Measurements from ENCODE around the gene PLXNB1.

The PLXNB1 gene

DNA sequence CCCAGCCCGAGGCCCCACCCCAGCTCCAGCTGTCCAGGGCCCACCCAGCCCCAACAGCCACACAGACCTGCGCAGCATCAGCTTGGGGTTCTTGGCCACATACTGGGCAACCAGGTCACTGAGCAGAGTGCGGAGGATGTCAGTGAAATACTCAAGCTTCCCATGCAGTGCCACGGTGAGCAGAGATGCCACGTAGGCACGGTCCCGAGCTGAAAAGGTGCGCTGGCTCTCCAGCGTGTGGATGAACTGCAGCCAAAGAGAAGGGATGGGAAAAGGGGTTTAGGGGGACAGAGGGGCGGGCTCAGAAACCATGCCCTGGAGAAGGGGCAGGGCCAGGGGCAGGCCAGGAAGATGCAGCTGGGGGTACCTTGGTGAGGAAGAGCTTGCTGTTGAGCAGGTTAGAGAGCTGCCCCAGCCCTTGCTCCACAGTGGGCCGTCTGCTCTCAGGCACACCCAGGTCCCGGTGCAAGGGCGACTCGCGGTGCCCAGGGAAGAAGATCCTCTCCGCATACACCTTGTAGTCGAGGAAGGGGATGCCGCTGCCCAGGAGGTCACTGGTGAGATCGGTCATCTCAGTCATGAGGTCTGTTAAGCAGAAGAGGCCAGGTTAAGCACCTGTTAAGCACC is 17.4 kb downstream of the PLXNB1 start:
- TF ChIP-seq, protein P1, sequence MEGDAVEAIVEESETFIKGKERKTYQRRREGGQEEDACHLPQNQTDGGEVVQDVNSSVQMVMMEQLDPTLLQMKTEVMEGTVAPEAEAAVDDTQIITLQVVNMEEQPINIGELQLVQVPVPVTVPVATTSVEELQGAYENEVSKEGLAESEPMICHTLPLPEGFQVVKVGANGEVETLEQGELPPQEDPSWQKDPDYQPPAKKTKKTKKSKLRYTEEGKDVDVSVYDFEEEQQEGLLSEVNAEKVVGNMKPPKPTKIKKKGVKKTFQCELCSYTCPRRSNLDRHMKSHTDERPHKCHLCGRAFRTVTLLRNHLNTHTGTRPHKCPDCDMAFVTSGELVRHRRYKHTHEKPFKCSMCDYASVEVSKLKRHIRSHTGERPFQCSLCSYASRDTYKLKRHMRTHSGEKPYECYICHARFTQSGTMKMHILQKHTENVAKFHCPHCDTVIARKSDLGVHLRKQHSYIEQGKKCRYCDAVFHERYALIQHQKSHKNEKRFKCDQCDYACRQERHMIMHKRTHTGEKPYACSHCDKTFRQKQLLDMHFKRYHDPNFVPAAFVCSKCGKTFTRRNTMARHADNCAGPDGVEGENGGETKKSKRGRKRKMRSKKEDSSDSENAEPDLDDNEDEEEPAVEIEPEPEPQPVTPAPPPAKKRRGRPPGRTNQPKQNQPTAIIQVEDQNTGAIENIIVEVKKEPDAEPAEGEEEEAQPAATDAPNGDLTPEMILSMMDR (IDR thresholded peaks at IDR 0.05; ENCODE audit: extremely low read depth, missing control alignments) = no peak
- no peak for DNase-seq (ENCODE audit: low spot score)

DNA sequence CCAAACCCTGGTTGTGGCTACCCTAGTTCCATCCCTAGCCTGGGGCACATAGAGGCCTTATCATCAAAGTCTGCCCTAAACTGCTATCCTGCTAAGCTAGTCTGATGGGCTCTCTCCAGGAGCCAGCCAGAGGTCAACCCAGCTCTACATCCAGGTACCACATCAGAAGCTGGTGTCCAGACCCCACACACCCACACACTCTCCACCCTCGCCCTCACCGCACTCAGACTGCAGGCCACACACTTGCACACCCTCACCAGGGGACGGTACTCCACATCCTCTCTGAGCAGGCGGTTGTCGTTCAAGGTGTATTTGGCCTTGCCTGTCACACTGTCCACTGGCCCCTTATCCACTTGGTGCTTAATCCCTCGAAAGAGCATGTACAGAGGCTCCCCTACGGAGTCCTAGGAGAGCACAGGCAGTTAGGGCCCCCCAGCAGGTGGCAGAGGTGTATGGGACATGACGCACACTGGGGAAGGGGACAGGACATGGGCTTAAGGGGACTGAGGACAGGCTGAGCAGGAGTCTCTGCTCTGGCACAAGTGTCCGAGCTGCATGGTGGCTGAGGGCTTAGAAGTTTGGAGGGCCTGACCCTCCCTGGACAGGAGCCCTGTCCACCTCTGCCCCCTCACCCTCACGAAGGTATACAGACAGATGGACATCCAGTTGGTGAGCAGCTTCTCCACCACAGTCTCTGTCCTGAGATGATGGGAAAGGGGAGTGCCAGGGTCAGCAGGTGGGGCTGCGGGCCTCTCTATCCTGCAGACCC is 18.1 kb downstream of the PLXNB1 start:
- TF ChIP-seq, protein P1 (IDR thresholded peaks at IDR 0.05; ENCODE audit: extremely low read depth, missing control alignments) = no peak

DNA sequence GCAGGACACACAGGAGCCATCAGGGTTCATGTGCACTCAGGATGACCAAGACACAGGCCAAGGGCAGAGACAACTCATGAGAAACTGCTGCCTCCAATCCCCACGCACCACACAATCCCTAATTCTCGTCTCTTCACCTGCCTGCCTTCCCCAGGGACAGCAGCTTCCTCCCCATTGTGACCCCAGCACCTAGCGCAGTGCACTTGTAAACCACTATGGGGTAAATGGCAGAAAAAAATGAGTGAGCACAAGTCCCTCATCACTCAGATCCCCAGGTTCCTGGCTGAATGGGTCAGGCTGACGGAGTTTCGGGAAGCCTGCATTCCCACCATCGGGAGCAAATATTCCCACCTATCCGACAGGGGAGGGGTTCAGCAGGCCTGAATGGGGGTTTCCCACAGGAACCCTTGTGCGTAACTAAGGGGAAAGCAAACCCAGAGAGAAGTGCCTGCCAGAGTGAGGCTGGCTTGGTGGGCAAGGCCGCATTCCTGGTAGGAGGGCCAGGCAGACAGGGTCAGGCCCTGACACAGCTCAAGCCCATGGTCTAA is 18.8 kb downstream of the PLXNB1 start:
- TF ChIP-seq, protein P1 (IDR thresholded peaks at IDR 0.05; ENCODE audit: extremely low read depth, missing control alignments) = no peak
- DNase-seq (ENCODE audit: low spot score) = peak; percentile 10

More for the DNA sequence above, 18.1 kb downstream of the PLXNB1 start:
- no peak for DNase-seq (ENCODE audit: low spot score)

DNA sequence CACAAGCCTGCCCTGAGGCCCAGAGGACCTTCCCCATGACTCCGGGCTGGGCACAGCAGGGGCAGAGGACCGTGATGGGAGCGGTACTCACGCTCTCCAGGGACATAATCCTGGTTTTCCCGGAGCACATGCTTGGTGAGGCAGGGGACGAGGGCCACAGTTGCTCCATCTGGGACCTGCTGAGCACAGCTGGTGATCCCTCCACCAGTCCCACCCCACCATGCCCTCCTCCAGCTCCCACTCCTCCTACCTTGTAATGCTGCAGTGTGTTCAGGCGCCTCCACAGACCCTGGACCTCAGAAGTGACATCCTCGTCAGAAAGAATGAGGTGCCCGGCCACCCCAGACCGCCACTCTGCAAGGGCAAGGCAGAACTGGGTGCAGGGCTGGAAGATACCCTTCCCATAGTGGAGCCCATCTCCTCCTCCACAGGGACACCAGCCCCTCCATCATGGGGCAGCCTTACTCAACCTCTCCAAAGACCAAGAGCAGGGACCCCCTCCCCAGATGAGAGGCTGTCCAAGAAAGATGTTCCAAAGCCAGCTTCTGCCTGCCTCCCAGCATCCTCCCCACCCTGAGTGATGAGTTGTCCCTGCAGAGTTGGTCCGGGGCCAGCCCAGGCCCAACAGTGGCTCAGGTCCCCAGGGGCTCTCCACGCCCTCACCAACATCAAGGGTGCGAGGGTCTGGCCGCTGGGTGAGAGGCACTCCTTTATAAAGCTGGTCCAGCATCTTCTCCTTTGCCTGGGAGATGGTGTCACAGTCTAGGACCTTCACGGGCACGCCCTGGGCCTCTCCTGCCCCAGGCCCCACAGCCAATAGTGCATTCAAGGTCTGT is 19.5 kb downstream of the PLXNB1 start:
- DNase-seq (ENCODE audit: low spot score) = peak; percentile 17
- TF ChIP-seq, protein P1 (IDR thresholded peaks at IDR 0.05; ENCODE audit: extremely low read depth, missing control alignments) = no peak

DNA sequence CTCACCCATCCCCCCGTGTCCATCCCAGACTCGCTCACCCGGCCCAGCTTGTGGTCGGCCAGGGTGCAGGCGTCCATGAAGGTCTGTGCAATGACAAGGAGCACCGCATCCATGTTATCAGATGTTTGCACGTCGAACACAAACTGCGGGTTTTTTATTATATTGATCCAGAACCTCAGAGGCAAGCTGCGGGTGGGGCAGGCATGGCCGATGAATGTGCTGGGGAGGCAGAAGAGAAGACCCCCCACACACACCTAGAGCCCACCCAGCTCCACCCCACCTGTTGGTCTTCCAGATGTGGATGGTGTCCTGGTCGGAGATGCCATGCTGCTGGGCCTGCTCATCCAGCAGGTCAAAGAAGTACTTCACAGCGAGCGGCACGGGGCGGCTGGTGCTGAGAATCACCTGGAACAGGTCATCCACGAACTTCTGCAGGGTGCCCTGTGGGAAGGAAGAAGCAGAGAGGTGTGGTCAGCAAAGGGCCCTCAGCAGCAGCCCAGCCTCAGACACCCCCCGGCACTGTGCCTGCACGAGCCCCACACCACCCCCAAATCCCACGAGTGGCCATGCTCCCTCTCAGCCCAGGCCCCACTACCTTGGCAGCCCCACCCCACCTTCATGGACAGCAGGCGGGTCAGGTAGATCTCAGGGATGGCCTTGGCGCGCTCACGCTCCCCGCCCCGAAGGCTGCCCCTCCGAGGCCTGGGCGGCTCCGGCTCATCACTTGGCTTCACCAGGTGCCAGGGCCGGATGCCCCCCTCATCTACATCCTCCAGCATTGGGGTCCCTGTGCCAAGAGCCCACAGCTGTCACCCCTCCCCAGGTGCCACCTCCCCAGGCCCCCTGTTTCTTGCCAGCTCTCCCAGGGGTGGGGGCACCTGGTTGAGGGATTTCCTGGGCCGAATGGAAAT is 20.3 kb downstream of the PLXNB1 start:
- DNase-seq (ENCODE audit: low spot score) = peak; percentile 17
- TF ChIP-seq, protein P1 (IDR thresholded peaks at IDR 0.05; ENCODE audit: extremely low read depth, missing control alignments) = no peak

DNA sequence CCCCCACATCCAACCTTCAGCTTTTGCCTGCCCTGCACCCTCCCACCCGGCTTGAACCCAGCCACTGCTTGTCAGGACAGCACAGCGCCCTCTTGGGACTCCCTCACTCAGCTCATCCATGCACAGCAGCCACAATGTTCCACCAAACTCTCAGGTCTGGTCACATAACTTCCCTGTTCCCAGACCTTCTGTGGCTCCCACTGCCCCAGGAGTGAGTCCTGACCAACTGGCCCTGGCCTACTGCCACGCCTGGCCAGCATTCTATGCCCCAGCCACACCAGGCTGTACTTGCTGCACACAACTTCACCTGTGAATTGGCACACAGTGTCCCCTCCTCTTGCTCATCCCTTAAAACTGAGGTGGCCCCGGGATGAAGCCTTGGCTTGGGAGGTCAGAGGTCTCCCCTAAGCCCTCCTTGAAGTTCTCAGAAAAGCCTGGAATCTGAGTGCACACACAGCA is 21.0 kb downstream of the PLXNB1 start:
- TF ChIP-seq, protein P1 (IDR thresholded peaks at IDR 0.05; ENCODE audit: extremely low read depth, missing control alignments) = no peak
- DNase-seq (ENCODE audit: low spot score) = peak; percentile 26

Measured in GM20000 (cell line).